Measurements from ENCODE around the gene ITGA11. TPM values are rescaled to one million over a fixed set of nuclear protein-coding genes. Genes with fewer than 3 reads are reported as not detected.

ITGA11 gene
- total and polyA plus RNA-seq, 2 of the 4 experiments (the other 2 are of a cell fraction): 4.1 to 6.6 TPM

GRCh38 chr15:68391121-68391520, 40.8 kb downstream of the ITGA11 start:
- no peak overlapping the region for H3K18ac ChIP-seq (ENCODE audit: low read depth, low read length)
- peak overlapping the region; percentile 54 for H2AK5ac ChIP-seq (ENCODE audit: low read depth, low read length)
- H3K23ac ChIP-seq (ENCODE audit: low read depth, low read length): peak overlapping the region; percentile 66; the same call in 1 of the 2 replicates
- CTCF ChIA-PET: interaction anchor here (1.2 kb wide), 1 partner anchor 176 kb away, joined by 3 read pairs; no protein-coding TSS in a partner anchor
- H3K9me3 ChIP-seq (ENCODE audit: control insufficient read depth, insufficient read depth, low read length): no peaks in the 10 kb centered on the region
- H2BK120ac ChIP-seq (ENCODE audit: low read depth, low read length): peak overlapping the region; percentile 41
- intact Hi-C loops (cut with micrococcal nuclease): no loop called here
- H3K9me1 ChIP-seq (ENCODE audit: insufficient read depth, low read length): peaks cover 35% of the 10 kb centered on the region
- no peak overlapping the region for H2BK5ac ChIP-seq (ENCODE audit: low read depth, low read length, poor library complexity, severe bottlenecking)
- TF ChIP-seq RFX5 (IDR thresholded peaks at IDR 0.05; ENCODE audit: low read depth, low read length): no peak
- no peak for TF ChIP-seq BHLHE40 (IDR thresholded peaks at IDR 0.05; ENCODE audit: low read depth, low read length)
- TF ChIP-seq MAFK (IDR thresholded peaks at IDR 0.05; ENCODE audit: low read depth, low read length): no peak
- TF ChIP-seq MAZ (IDR thresholded peaks at IDR 0.05; ENCODE audit: borderline replicate concordance, low read depth, low read length): no peak
- no peak for TF ChIP-seq USF2 (IDR thresholded peaks at IDR 0.05; ENCODE audit: low read depth, low read length)
- TF ChIP-seq RAD21 (IDR thresholded peaks at IDR 0.05; ENCODE audit: low read length): no peak
- no peak for TF ChIP-seq RCOR1 (IDR thresholded peaks at IDR 0.05; ENCODE audit: insufficient replicate concordance, low read length)
- TF ChIP-seq POLR2A (IDR thresholded peaks at IDR 0.05; ENCODE audit: low read depth, low read length): no peak
- TF ChIP-seq CTCF (conservative IDR thresholded peaks at IDR 0.05; ENCODE audit: low read depth, low read length): no peak
- TF ChIP-seq MXI1 (IDR thresholded peaks at IDR 0.05; ENCODE audit: borderline replicate concordance, low read depth, low read length): no peak
- no peak for TF ChIP-seq CEBPB (IDR thresholded peaks at IDR 0.05; ENCODE audit: low read depth, low read length)
- TF ChIP-seq ELK1 (IDR thresholded peaks at IDR 0.05; ENCODE audit: borderline replicate concordance, low read depth, low read length): no peak
- TF ChIP-seq CHD1 (IDR thresholded peaks at IDR 0.05; ENCODE audit: low read depth, low read length): no peak
- TF ChIP-seq FOS (IDR thresholded peaks at IDR 0.05; ENCODE audit: low read depth, low read length): no peak
- no peak for TF ChIP-seq NFE2L2 (IDR thresholded peaks at IDR 0.05; ENCODE audit: low read depth, low read length)
- TF ChIP-seq SMC3 (IDR thresholded peaks at IDR 0.05; ENCODE audit: low read depth, low read length): no peak
- H3K4me1 ChIP-seq (ENCODE audit: control insufficient read depth, insufficient read depth, low read length): peaks cover 23% of the 10 kb centered on the region
- dilution Hi-C loops (cut with HindIII; ENCODE audit: low sequenced_read_pairs, unreplicated experiment): no loop called here
- H4K8ac ChIP-seq (ENCODE audit: low read depth in 2 of 2, low read length in 2 of 2): peak overlapping the region; percentile 67 to 78; a peak in 2 of 4 replicates
- H2AFZ ChIP-seq (replicated peaks; ENCODE audit: low read length, poor library complexity): no peak overlapping the region
- no peak overlapping the region for H4K5ac ChIP-seq (ENCODE audit: low read depth, low read length)
- in situ Hi-C loops (cut with MboI; ENCODE audit: low sequenced_read_pairs): no loop called here
- no peaks in the 10 kb centered on the region for H3K27me3 ChIP-seq (ENCODE audit: control insufficient read depth, insufficient read depth, low read length)
- H3K56ac ChIP-seq (ENCODE audit: extremely low read depth, insufficient read depth, low read length): no peak overlapping the region
- 93% methylated on average over 2 of the region's 2 CpGs; no CpG with 5 or more reads in 1 of the 2 experiments for WGBS, 2 experiments (ENCODE audit: extremely low coverage in 2 of 2, insufficient read length in 1 of 2)
- H2BK20ac ChIP-seq (ENCODE audit: low read depth, low read length): peak overlapping the region; percentile 53; the same call in 1 of the 2 replicates
- H3K79me1 ChIP-seq (ENCODE audit: low read depth in 1 of 2, low read length in 2 of 2): peaks cover 0 to 33% of the 10 kb centered on the region in 2 experiments; a peak in 2 of 4 replicates
- peak overlapping the region; percentile 67; the same call in 1 of the 3 replicates for H2BK15ac ChIP-seq (ENCODE audit: low read depth, low read length)
- no peak overlapping the region for H3K4me3 ChIP-seq (ENCODE audit: insufficient read depth, low read depth, low read length)
- peak overlapping the region; percentile 28 for H3K14ac ChIP-seq (replicated peaks; ENCODE audit: low read depth, low read length)
- H3K27ac ChIP-seq (ENCODE audit: insufficient read depth, low read length): no peak overlapping the region
- H3K36me3 ChIP-seq (ENCODE audit: control insufficient read depth, insufficient read depth, low read length): no peaks in the 10 kb centered on the region
- H2AK9ac ChIP-seq (replicated peaks; ENCODE audit: low read depth, low read length, poor library complexity): no peak overlapping the region
- ATAC-seq (ENCODE audit: low read depth) (no peak), DNase-seq (no peak)
- peak overlapping the region; percentile 64 for H4K91ac ChIP-seq (ENCODE audit: insufficient read depth, low read depth, low read length)
- no TSS peak for BruUV-seq (replicated peaks)
- peak overlapping the region; percentile 51 for H3K4ac ChIP-seq (ENCODE audit: low read depth, low read length)
- no peak overlapping the region for H3K9ac ChIP-seq (ENCODE audit: low read depth, low read length)
- H3K4me2 ChIP-seq (ENCODE audit: low read depth, low read length): no peak overlapping the region
- H4K20me1 ChIP-seq (ENCODE audit: insufficient read depth, low read length): no peaks in the 10 kb centered on the region
- POLR2A ChIA-PET (ENCODE audit: unreplicated experiment): no interaction called here

All from IMR-90 (cell line).